Glomerular endothelial cell (primary cell): ENCODE measurements around the gene NFS1. TPM values are rescaled to one million over a fixed set of nuclear protein-coding genes. Genes with fewer than 3 reads are reported as not detected.

Experiments
- DNase-seq: peaks from one replicate; pipeline ENCODE4 v3.0.0-alpha.2; 2011; ENCODE audit warnings: low read depth, low spot score; ENCODE audit errors: extremely low read depth
- total RNA-seq: library from RNA; depleted of rRNA; stranded (reverse); fragments of >200 nt; gene quantifications from 2 replicates; pipeline ENCODE4 v1.2.3, GENCODE V29; 2015

Gene NFS1
- total RNA-seq, 1 donor from 2014 or later, result 28.3 TPM

DNA sequence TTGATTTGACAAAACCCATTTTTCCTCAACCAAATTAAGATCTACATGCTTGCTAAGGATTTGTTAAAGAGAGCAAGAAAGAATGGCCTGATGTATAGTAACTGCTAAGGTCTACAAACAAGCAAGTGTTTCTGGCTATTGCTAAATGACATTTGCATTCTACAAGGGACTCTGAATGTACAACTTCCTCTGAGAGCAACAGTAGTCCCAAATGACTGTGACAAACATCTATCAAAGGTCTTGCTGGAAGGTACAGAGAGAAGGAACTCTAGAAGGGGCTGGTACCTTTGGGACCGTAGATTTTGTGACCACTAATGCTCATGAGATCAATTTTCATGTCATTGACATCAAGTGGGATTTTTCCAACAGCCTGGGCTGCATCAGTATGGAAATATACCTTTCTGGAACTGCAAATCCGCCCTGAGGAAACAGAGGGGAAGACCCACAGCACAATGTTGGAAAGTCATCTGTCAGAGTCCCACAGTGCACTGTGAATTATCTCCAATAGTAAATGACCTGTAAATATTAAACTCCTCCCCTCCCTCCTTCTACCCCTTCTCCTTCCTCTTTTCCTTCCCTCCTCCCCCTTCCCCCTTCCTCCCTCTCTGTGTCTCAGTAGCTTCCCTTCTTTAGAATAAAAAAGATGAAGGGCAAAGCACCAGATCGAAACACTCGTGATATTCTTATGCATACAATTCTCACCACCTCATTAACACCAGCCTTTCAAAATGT lies 18.5 kb downstream of the NFS1 start:
- DNase-seq, result no peak

- no peak for DNase-seq
Measured at GRCh38 chr20:35674921-35675320, 24.2 kb downstream of the NFS1 start.

GRCh38 chr20:35673884-35674283 lies 25.3 kb downstream of the NFS1 start:
- no peak for DNase-seq

DNA sequence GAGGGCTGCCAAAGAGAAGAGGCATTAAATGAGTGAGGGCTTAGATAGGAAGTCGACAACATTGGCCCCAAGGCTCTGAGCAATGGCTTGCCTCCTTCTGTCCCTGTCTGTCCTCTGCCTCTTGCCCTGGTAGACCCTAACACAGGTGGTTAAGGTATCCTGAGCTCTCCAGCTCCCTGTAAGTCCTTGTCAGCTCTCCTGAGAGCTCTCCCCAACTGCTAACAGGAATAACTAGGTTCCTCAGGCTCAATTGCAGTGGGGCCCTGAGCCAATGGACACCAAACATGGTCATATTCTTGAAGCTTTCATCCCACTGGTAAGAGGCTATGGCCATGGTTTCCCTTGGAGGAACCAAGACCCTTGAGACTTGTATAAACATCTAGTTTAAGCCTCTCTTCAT lies 29.5 kb downstream of the NFS1 start:
- DNase-seq, result no peak

GRCh38 chr20:35669221-35669620 lies 29.9 kb downstream of the NFS1 start:
- DNase-seq, result no peak

- DNase-seq, result no peak
Measured at GRCh38 chr20:35665949-35666288, 33.2 kb downstream of the NFS1 start.

DNA sequence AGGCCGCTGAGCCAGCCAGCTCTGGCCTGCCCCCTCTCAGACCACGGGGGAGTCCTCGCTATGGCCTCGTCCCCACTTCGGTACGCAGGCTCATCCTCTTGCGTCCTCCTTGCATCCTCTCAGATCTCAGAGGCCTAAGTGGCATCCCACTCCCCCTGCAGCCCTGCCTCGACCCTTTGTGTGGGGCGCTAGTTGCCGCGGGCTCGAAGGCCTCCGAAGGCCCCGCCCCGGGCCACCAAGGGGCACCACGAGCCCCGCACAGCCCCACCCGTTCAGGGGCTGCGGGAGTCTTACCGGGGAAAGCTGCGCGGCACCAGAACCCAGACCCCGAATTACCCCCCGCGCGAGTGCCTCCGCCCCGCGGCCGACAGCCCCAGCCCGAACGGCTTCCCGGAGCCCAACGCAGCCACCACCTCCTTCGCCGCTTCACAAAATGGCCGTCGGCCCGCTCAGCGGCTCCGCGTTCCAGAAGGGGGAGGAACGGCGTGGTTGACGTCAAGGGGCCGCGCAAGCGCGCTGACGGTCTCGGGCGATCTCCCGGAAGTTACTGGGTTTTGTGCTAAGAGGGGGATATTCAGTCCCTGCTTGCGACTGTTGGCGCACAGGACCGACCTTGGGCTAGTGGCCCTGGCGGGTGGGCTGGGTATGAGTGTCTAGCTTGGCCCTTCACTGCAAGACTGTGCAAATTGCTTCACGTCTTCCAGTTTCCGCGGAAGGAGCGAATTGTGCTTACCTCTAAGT lies 34.5 kb downstream of the NFS1 start, which contains the start of the genes CPNE1 and RBM12:
TSS of gene CPNE1 (minus strand) at position 435 of the 741 bp plus-strand sequence. CDS start 31,977 bp downstream, outside the sequence.
TSS of gene RBM12 (minus strand) at position 435 of the 741 bp plus-strand sequence. CDS start 9,578 bp downstream, outside the sequence.
- DNase-seq, result peak; percentile 72

DNA sequence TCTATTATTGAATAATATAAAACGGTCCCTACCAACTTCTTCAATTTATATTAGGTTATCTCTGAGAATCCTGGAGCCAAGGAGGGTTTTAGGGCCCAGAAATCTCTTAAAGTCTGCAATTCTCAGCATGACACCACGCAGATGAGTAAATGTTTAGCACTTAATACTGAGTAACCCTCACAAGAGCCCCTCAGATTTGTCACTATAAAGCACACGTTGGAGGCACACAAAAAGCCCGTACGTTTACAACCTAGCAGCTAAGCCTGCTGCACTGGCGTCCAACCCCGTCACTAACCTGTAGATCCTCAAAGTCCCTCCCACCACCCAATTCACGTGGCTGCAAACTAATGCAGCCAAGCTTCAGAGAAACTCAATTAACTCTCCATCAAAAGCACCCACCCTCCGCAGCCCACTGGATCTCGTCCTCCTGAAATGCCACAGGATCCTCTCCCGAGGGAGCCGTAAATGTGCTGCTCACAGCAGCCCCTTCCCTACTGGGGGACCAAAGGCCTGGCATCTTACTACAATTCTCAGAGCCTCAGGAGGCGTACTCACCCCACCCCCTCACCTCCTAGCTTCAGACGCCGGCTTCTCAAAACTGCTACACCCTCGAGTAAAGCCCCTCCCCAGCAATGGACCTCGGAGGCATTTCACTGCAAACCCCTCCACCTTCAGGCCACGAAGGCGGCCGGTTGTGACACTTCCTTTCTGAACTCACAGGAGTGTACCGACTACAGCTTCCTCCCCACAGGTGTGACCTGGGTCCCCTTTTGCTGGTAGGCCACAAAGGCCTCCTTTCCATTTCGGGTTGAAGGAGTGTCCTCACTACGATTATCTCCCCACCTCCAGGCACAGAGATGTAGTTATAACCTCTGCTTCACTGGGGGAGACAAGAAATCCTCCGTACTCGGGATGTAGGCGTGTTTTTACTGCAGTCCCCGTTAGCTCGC lies 35.4 kb downstream of the NFS1 start:
- DNase-seq, result no peak

- no peak for DNase-seq
Measured at GRCh38 chr20:35662551-35662950, 36.6 kb downstream of the NFS1 start.

DNA sequence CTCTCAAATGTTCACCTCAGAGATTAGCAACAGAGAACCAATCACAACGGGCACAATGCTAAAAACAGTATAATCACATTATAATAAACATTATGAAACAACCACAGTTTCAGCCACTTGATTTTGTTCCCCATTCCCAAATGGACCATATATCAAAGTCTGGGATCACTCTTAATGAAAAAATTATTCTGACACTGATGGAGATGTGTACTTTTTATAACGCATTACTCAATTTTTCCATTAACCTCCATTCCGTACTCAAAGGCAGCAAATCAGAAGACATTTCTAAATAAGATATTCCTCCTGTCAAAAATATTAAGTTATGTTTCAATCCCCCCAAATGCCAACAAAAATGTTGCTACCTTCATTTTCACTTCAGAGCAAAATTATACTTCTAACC lies 37.2 kb downstream of the NFS1 start:
- no peak for DNase-seq

DNA sequence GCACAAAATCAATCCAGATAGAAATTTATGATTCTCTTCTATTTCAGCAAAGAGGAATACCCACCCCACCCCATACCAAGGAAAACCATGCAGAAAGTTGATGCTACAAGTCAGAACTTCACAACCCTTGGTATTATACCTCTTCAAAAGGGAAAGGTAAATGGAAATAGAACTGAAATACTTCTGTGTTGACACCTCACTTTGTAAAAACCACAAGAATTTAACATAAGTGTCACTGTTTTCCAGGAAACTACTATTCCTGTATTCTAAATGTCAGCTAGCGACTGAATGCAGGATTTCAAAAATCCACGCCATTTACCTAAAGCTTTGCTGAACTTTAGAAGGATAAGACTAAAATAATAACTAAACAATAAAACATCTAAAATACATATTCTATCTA lies 38.1 kb downstream of the NFS1 start:
- no peak for DNase-seq

- no peak for DNase-seq
Measured at GRCh38 chr20:35660122-35660937, 38.8 kb downstream of the NFS1 start.

- no peak for DNase-seq
Measured at GRCh38 chr20:35657271-35657670, 41.9 kb downstream of the NFS1 start.

DNA sequence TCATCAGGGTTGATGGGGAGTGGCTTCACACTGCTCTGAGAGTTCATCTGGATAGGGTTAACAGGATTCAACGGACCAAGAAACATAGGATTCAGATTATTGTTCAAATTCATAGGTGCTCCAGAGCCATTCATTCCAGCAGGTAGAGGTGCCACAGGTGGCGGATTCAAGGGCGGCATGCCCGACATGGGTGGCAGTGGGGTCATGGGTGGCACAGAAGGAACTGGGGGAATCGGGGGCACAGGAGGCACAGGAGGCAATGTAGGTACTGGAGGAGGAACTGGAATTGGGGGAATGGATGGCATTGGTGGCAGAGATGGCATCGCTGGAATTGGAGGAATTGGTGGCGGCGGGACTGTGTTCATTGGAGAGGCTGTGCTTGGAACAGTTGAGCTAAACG lies 44.7 kb downstream of the NFS1 start:
- no peak for DNase-seq

DNA sequence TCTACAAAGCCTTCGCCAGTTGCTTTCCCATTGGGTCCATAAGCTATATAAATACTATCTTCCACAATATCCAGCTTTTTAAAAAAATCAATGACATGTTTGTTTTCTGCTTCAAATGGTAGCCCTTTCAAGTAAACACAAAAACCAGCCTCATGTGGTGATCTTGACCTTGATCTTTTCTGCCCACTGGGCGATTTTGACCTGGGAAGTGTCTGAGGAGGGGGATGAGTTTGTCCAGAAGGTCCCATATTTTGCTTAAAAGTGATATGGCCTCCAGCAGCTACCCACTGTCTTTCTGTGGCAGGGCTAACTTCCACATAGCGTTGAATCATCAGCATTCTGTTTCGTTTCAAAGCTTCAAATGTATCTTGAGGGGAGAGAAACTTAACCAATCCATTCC lies 45.3 kb downstream of the NFS1 start:
- DNase-seq, result no peak

DNA sequence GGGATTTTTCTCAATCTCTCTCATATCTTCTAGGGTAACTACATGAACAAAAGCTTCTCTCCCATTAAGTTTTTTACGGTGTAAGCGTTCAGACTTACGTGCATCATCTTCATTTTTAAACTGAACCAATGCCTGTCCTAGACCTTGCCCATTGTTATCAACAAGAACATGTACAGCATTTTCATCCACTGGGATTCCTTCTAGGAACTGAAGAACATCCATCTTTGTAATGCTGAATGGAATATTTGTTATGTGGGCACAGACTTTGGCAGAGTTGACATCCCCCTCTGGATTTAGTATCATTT lies 45.8 kb downstream of the NFS1 start:
- no peak for DNase-seq

GRCh38 chr20:35652641-35653429 lies 46.3 kb downstream of the NFS1 start:
- no peak for DNase-seq

DNA sequence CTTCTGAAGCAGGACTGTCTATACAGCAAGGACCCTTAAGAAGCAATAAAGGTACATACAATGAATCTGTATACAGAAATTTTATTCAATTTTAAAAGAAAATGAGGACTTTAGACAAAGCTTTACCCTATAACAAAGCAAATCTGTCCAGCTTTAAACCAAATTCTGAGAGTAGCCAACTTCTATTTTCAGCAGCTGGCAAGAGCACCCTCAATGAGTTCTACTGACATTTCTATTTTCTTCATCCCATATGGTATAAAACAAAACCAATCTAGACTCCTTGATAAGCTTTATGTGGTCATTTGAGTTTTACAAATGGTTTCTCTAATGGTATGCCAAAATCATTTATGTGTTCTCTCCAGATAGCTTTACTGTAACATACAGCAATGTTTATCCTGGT lies 47.2 kb downstream of the NFS1 start:
- DNase-seq, result no peak

DNA sequence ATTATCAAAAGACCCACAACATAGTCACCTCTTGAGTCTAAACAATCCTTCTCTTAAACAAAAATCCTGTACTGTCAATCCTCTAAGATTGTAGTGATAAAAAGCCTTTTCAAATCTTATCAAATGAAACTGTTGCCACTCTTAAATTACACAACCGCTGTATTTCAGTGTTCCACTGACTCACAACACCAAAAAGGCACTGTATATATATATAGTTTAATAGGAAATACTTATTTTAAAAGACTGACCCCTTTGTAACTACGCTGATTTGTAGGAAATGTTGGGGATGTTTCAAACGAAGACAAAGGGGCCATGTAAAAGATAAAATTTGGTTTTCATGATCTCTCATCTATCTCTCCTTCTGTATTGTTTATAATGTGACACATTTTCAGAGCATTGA lies 48.5 kb downstream of the NFS1 start:
- DNase-seq, result no peak

- no peak for DNase-seq
Measured at GRCh38 chr20:35648836-35649235, 50.3 kb downstream of the NFS1 start.
